ENCODE data around the gene ARHGEF16. TPM values are rescaled to one million over a fixed set of nuclear protein-coding genes. Genes with fewer than 3 reads are reported as not detected.

Gene ARHGEF16
- total RNA-seq, 1 donor from 2014 or later = 0.34 TPM

DNA sequence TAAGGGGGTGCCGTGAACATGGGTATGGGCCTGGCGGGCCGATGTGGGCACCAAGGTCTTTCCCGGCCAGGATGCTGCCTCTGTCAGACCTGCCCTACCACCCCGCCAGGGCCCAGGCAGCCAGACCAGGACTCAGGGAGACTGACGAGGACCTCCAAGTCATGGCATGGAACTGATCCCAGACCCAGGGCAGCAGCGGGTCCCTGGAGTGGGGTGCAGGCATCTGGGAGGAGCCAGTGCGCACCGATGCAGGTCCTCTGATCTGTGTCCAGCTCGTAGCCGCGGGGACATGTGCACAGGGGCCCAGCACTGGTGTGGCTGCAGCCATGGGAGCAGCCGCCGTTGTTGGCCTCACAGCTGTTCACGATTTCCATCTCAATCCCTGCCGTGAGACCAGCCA, 56.8 kb downstream of the ARHGEF16 start:
- TF ChIP-seq, protein P1, sequence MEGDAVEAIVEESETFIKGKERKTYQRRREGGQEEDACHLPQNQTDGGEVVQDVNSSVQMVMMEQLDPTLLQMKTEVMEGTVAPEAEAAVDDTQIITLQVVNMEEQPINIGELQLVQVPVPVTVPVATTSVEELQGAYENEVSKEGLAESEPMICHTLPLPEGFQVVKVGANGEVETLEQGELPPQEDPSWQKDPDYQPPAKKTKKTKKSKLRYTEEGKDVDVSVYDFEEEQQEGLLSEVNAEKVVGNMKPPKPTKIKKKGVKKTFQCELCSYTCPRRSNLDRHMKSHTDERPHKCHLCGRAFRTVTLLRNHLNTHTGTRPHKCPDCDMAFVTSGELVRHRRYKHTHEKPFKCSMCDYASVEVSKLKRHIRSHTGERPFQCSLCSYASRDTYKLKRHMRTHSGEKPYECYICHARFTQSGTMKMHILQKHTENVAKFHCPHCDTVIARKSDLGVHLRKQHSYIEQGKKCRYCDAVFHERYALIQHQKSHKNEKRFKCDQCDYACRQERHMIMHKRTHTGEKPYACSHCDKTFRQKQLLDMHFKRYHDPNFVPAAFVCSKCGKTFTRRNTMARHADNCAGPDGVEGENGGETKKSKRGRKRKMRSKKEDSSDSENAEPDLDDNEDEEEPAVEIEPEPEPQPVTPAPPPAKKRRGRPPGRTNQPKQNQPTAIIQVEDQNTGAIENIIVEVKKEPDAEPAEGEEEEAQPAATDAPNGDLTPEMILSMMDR (IDR thresholded peaks at IDR 0.05; ENCODE audit: partially characterized antibody, unreplicated experiment) = no peak
- H3K4me3 Mint-ChIP-seq (ENCODE audit: unreplicated experiment) = no peak overlapping the region
- H3K9me3 Mint-ChIP-seq (ENCODE audit: unreplicated experiment) = peaks cover 2% of the 10 kb centered on the region
- DNase-seq = no peak
- H3K36me3 Mint-ChIP-seq (ENCODE audit: unreplicated experiment) = peaks cover 5% of the 10 kb centered on the region
- no peaks in the 10 kb centered on the region for H3K4me1 Mint-ChIP-seq (ENCODE audit: low read depth, unreplicated experiment)
- H3K27me3 Mint-ChIP-seq (ENCODE audit: unreplicated experiment) = peaks cover 5% of the 10 kb centered on the region
- H3K27ac Mint-ChIP-seq (ENCODE audit: unreplicated experiment) = no peak overlapping the region

DNA sequence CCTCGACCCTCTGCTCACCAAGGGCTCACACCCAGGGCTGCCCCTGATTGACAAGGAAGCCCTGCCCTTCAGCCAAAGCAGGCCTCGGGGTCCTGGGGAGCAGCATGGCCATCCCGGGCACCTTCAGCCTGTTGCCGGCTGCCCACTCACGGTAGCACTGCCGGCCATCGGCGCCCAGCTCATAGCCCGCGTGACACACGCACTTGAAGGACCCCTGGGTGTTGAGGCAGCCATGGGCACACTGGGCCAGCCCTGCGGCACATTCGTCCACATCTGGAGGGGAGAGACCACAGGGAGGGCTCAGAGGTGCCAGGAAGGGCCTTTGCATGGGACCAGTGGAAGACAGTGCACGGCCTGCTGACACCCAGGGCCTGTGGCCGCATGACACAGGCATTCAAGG, 57.4 kb downstream of the ARHGEF16 start:
- DNase-seq = no peak
- H3K36me3 Mint-ChIP-seq (ENCODE audit: unreplicated experiment) = peaks cover 5% of the 10 kb centered on the region
- no peaks in the 10 kb centered on the region for H3K4me1 Mint-ChIP-seq (ENCODE audit: low read depth, unreplicated experiment)
- no peak overlapping the region for H3K4me3 Mint-ChIP-seq (ENCODE audit: unreplicated experiment)
- TF ChIP-seq, protein P1 (IDR thresholded peaks at IDR 0.05; ENCODE audit: partially characterized antibody, unreplicated experiment) = no peak
- H3K27me3 Mint-ChIP-seq (ENCODE audit: unreplicated experiment) = peaks cover 5% of the 10 kb centered on the region
- peaks cover 2% of the 10 kb centered on the region for H3K9me3 Mint-ChIP-seq (ENCODE audit: unreplicated experiment)
- H3K27ac Mint-ChIP-seq (ENCODE audit: unreplicated experiment) = no peak overlapping the region

DNA sequence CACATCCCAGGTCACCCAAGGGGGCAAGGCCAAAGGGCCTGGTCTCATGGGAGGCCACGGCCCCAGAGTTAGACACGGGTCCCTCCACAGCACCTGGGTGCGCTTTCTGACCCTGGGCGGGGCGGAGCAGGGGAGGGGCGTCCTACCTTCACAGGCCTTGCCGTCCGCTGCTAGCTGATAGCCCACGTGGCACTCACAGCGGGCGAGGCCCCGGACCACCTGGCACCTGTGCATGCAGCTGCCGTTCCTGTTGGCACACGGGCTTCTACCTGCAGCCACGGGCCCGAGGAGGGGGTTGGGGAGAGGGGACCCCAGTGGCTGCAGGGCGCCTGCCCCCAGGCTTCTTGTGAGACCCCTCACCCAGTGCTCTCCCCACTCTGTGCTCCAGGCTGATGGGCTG, 59.9 kb downstream of the ARHGEF16 start:
- Mint-ChIP-seq H3K4me1 (ENCODE audit: low read depth, unreplicated experiment) (no peaks in the 10 kb centered on the region), H3K27ac (ENCODE audit: unreplicated experiment) (no peak overlapping the region), H3K4me3 (ENCODE audit: unreplicated experiment) (no peak overlapping the region), H3K9me3 (ENCODE audit: unreplicated experiment) (peaks cover 5% of the 10 kb centered on the region), H3K36me3 (ENCODE audit: unreplicated experiment) (peaks cover 5% of the 10 kb centered on the region), H3K27me3 (ENCODE audit: unreplicated experiment) (peaks cover 5% of the 10 kb centered on the region)
- DNase-seq = no peak
- TF ChIP-seq, protein P1 (IDR thresholded peaks at IDR 0.05; ENCODE audit: partially characterized antibody, unreplicated experiment) = no peak

GRCh38 chr1:3515272-3515671, 60.8 kb downstream of the ARHGEF16 start:
- Mint-ChIP-seq H3K27me3 (ENCODE audit: unreplicated experiment) (peaks cover 5% of the 10 kb centered on the region), H3K36me3 (ENCODE audit: unreplicated experiment) (peaks cover 5% of the 10 kb centered on the region), H3K27ac (ENCODE audit: unreplicated experiment) (no peak overlapping the region), H3K4me1 (ENCODE audit: low read depth, unreplicated experiment) (no peaks in the 10 kb centered on the region), H3K9me3 (ENCODE audit: unreplicated experiment) (peaks cover 5% of the 10 kb centered on the region), H3K4me3 (ENCODE audit: unreplicated experiment) (no peak overlapping the region)
- TF ChIP-seq, protein P1 (IDR thresholded peaks at IDR 0.05; ENCODE audit: partially characterized antibody, unreplicated experiment) = no peak
- DNase-seq = no peak

DNA sequence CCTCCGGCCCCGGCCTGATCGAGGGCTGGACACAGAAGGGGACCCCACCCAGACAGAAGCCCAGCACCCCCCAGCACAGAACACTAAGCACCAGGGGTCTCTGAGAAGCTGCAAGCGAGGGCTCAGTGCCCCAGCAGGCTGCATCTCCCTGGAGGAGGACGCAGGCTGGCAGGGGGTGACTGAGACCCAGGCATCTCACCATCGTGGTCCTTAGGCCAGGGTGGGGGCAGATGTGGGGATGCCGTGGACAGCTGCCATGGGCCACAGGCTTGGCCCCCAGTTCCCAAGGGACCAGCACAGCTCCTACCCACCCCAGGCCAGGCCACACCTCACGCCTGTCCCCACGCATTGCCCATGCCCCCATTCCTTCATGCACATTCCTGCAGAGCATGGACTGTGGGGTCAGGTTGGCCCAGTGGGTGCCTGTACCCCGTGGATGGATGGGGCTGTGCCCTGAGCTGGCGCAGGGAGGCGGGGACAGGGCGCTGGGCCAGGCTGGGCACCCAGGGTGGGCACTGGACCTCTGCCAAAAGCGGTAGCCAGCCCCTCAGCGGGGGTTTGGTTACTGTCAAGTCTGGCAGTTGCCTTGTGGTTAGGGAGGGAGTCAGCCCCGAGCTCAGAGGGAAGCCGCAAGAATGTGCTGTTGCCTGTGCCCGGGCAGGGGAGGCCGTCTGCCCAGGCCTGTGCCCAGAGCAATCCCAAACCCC, 61.5 kb downstream of the ARHGEF16 start:
- H3K4me1 Mint-ChIP-seq (ENCODE audit: low read depth, unreplicated experiment) = no peaks in the 10 kb centered on the region
- no peak for DNase-seq

More for the DNA sequence above, 61.5 kb downstream of the ARHGEF16 start:
- H3K36me3 Mint-ChIP-seq (ENCODE audit: unreplicated experiment) = peaks cover 5% of the 10 kb centered on the region
- peaks cover 5% of the 10 kb centered on the region for H3K9me3 Mint-ChIP-seq (ENCODE audit: unreplicated experiment)
- TF ChIP-seq, protein P1 (IDR thresholded peaks at IDR 0.05; ENCODE audit: partially characterized antibody, unreplicated experiment) = no peak
- H3K27ac Mint-ChIP-seq (ENCODE audit: unreplicated experiment) = no peak overlapping the region
- peaks cover 4% of the 10 kb centered on the region for H3K27me3 Mint-ChIP-seq (ENCODE audit: unreplicated experiment)
- H3K4me3 Mint-ChIP-seq (ENCODE audit: unreplicated experiment) = no peak overlapping the region
